H1 (cell line): ENCODE results near the gene RNF149. TPM values are rescaled to one million over a fixed set of nuclear protein-coding genes. Genes with fewer than 3 reads are reported as not detected.
A peak's percentile ranks its signal among the peaks of the same experiment; 100 is the strongest.

Experiments
- CTCF ChIA-PET: fragments of 300-600 bp; sonication (Branson Sonifier 250); formaldehyde crosslinking; loops from one replicate; lab custom pipeline; 2021; ENCODE audit not compliant: partially characterized antibody; lab: Charles Lee
- POLR2A ChIA-PET: fragments of 300-600 bp; sonication (Branson Sonifier 250); formaldehyde crosslinking; loops from one replicate; lab custom pipeline; 2021; ENCODE audit warnings: inconsistent platforms; ENCODE audit not compliant: partially characterized antibody; lab: Charles Lee
- DNase-seq, 2 experiments: peaks; one replicate each; pipeline versions ENCODE4 v3.0.0 to v3.0.0-alpha.2; 2010 to 2022; ENCODE audit warnings: low spot score in 2 of 2, low read depth in 1 of 2, mixed read lengths in 1 of 2
- FAIRE-seq: peaks from 2 replicates; lab custom pipeline; 2011; peaks lifted over from hg19 to GRCh38; lab: Jason Lieb, UNC
- H2AFZ ChIP-seq: 2 replicates; pipeline ENCODE4 v1.8.1; 2012; ENCODE audit warnings: low read length, inconsistent platforms
- H2AK5ac ChIP-seq: 2 replicates; pipeline ENCODE4 v1.6.1; 2013; ENCODE audit warnings: low read depth, low read length
- H2BK120ac ChIP-seq: replicated peaks from 2 replicates; pipeline ENCODE3; 2013; ENCODE audit warnings: low read depth, low read length, inconsistent platforms
- H2BK12ac ChIP-seq: 2 replicates; pipeline ENCODE4 v1.6.1; 2013; ENCODE audit warnings: low read depth, low read length
- H2BK15ac ChIP-seq: 2 replicates; pipeline ENCODE4 v1.6.1; 2013; ENCODE audit warnings: low read length
- H2BK20ac ChIP-seq: 2 replicates; pipeline ENCODE4 v1.6.1; 2013; ENCODE audit warnings: low read length
- H2BK5ac ChIP-seq: 2 replicates; pipeline ENCODE4 v1.6.1; 2013; ENCODE audit warnings: low read depth, low read length
- H3K14ac ChIP-seq: 2 replicates; pipeline ENCODE4 v1.6.1; 2013; ENCODE audit warnings: inconsistent platforms; ENCODE audit not compliant: insufficient read length
- H3K18ac ChIP-seq: 2 replicates; pipeline ENCODE4 v1.6.1; 2013; ENCODE audit warnings: low read length; ENCODE audit errors: extremely low read depth
- H3K23ac ChIP-seq: 2 replicates; pipeline ENCODE4 v1.6.1; 2013; ENCODE audit warnings: inconsistent platforms; ENCODE audit not compliant: insufficient read length
- H3K23me2 ChIP-seq: 2 replicates; pipeline ENCODE4 v1.6.1; 2013; ENCODE audit warnings: low read depth, low read length
- H3K27ac ChIP-seq: 2 replicates; pipeline ENCODE4 v1.6.1; 2011; ENCODE audit warnings: low read depth, low read length, inconsistent platforms
- H3K27me3 ChIP-seq, 4 experiments: replicated peaks in 1 of 4; 1 replicate in 1 of 4; 2 replicates in 3 of 4; pipeline versions ENCODE4 v1.6.1 to v1.8.1; 2011 to 2013; ENCODE audit warnings: low read length in 3 of 4, mild to moderate bottlenecking in 3 of 4, inconsistent platforms in 2 of 4, mixed read lengths in 2 of 4, moderate library complexity in 1 of 4; ENCODE audit not compliant: control insufficient read depth in 3 of 4, insufficient read depth in 3 of 4; ENCODE audit errors: extremely low read depth in 1 of 4
- H3K36me3 ChIP-seq, 4 experiments: 2 replicates each; pipeline versions ENCODE4 v1.6.1 to v1.8.1; 2011 to 2013; ENCODE audit warnings: mild to moderate bottlenecking in 4 of 4, low read length in 3 of 4, moderate library complexity in 2 of 4, control low read depth in 1 of 4, inconsistent platforms in 1 of 4; ENCODE audit not compliant: insufficient read depth in 4 of 4, control insufficient read depth in 2 of 4
- H3K4ac ChIP-seq: replicated peaks from 2 replicates; pipeline ENCODE3; 2013; ENCODE audit warnings: low read length, low read depth, mixed read lengths, inconsistent platforms; ENCODE audit not compliant: insufficient read length
- H3K4me1 ChIP-seq, 4 experiments: replicated peaks in 1 of 4; 1 replicate in 1 of 4; 2 replicates in 3 of 4; pipeline versions ENCODE4 v1.6.1 to v1.8.1; 2011 to 2013; ENCODE audit warnings: low read length in 3 of 4, inconsistent platforms in 2 of 4, mixed read lengths in 1 of 4; ENCODE audit not compliant: insufficient read depth in 4 of 4, control insufficient read depth in 3 of 4
- H3K4me2 ChIP-seq, 2 experiments: 2 replicates each; pipeline versions ENCODE4 v1.6.1 to v1.8.1; 2011 to 2013; ENCODE audit warnings: low read depth in 2 of 2, low read length in 2 of 2, control low read depth in 1 of 2, inconsistent platforms in 1 of 2, mild to moderate bottlenecking in 1 of 2; ENCODE audit not compliant: insufficient read depth in 1 of 2
- H3K4me3 ChIP-seq, 4 experiments: fragments of 200-600, 300-600 bp in 1 of 4; sonication (generic), shearing (Covaris generic), sonication (Bioruptor Twin) in 1 of 4; 2 replicates each; pipeline versions ENCODE4 v1.5.1 to v1.8.1; 2011 to 2016; ENCODE audit warnings: low read length in 4 of 4, low read depth in 3 of 4, control low read depth in 2 of 4, inconsistent platforms in 2 of 4, mild to moderate bottlenecking in 2 of 4, mixed read lengths in 1 of 4, moderate library complexity in 1 of 4; ENCODE audit not compliant: insufficient read depth in 2 of 4; ENCODE audit errors: extremely low read depth in 1 of 4
- H3K56ac ChIP-seq: replicated peaks from 2 replicates; pipeline ENCODE3; 2013; ENCODE audit warnings: low read depth, mild to moderate bottlenecking, mixed read lengths, low read length, inconsistent platforms; ENCODE audit not compliant: insufficient read length
- H3K79me1 ChIP-seq: 2 replicates; pipeline ENCODE4 v1.6.1; 2013; ENCODE audit warnings: low read depth, low read length, control low read depth
- H3K79me2 ChIP-seq, 2 experiments: 2 replicates each; pipeline versions ENCODE4 v1.6.1 to v1.8.1; 2012 to 2013; ENCODE audit warnings: low read length in 2 of 2, mild to moderate bottlenecking in 2 of 2, inconsistent platforms in 1 of 2; ENCODE audit not compliant: insufficient read depth in 2 of 2, control insufficient read depth in 1 of 2
- H3K9ac ChIP-seq, 4 experiments: replicated peaks in 1 of 4; 1 replicate in 1 of 4; 2 replicates in 3 of 4; pipeline versions ENCODE4 v1.6.1 to v1.8.1; 2011 to 2013; ENCODE audit warnings: low read depth in 3 of 4, low read length in 3 of 4, control low read depth in 2 of 4, mild to moderate bottlenecking in 2 of 4, moderate library complexity in 2 of 4, inconsistent platforms in 1 of 4; ENCODE audit errors: extremely low read depth in 1 of 4
- H3K9me3 ChIP-seq, 2 experiments: 2 replicates each; pipeline versions ENCODE4 v1.6.1 to v1.8.1; 2012 to 2013; ENCODE audit warnings: mild to moderate bottlenecking in 2 of 2, moderate library complexity in 2 of 2, control low read depth in 1 of 2, inconsistent platforms in 1 of 2, low read depth in 1 of 2, low read length in 1 of 2, mixed read lengths in 1 of 2; ENCODE audit not compliant: insufficient read depth in 2 of 2
- H4K20me1 ChIP-seq, 2 experiments: replicated peaks in 1 of 2; 2 replicates each; pipeline versions ENCODE3 to v1.8.1; 2011 to 2013; ENCODE audit warnings: inconsistent platforms in 2 of 2, low read length in 2 of 2, mild to moderate bottlenecking in 1 of 2; ENCODE audit not compliant: insufficient read depth in 2 of 2, control insufficient read depth in 1 of 2
- H4K5ac ChIP-seq: 2 replicates; pipeline ENCODE4 v1.6.1; 2013; ENCODE audit warnings: low read length, low read depth, mixed read lengths, inconsistent platforms; ENCODE audit not compliant: insufficient read length
- H4K8ac ChIP-seq: 2 replicates; pipeline ENCODE4 v1.8.0; 2013; ENCODE audit warnings: mild to moderate bottlenecking, moderate library complexity, low read length, inconsistent platforms; ENCODE audit not compliant: insufficient read depth; ENCODE audit errors: extremely low read depth
- H4K91ac ChIP-seq: replicated peaks from 2 replicates; pipeline ENCODE3; 2013; ENCODE audit warnings: low read length, mixed read lengths, inconsistent platforms; ENCODE audit not compliant: insufficient read length
- CTCF ChIP-seq, 3 experiments: IDR thresholded peaks; 1 replicate in 2 of 3; 2 replicates in 1 of 3; pipeline versions ENCODE4 v1.5.1 to v1.6.1; 2011; ENCODE audit warnings: low read length in 3 of 3, mild to moderate bottlenecking in 3 of 3, inconsistent platforms in 2 of 3, low read depth in 1 of 3, moderate library complexity in 1 of 3; ENCODE audit not compliant: insufficient read depth in 1 of 3; ENCODE audit errors: control extremely low read depth in 1 of 3
- NRF1 ChIP-seq: IDR thresholded peaks from 2 replicates; pipeline ENCODE4 v1.6.1; 2011; ENCODE audit warnings: mild to moderate bottlenecking, low read depth, low read length, improper control_type of control experiment
- WGBS, 2 experiments: shearing (Covaris generic) in 1 of 2; methylation state at CpG; one replicate each; pipeline versions ENCODE4 v1.1.6 to v1.1.7; 2013 to 2015; ENCODE audit warnings: low lambda C conversion rate in 2 of 2, mixed read lengths in 2 of 2, inconsistent platforms in 1 of 2, low coverage in 1 of 2, missing lambda C conversion rate in 1 of 2; ENCODE audit not compliant: insufficient replicate concordance in 2 of 2, insufficient coverage in 1 of 2, insufficient read length in 1 of 2; ENCODE audit errors: extremely low coverage in 1 of 2, missing lambda C conversion rate in 1 of 2; 5-methylcytosine and 5-hydroxymethylcytosine counted together
- polyA plus RNA-seq, 7 experiments: library from polyadenylated mRNA; depleted of rRNA in 3 of 7; stranded (reverse) in 5 of 7; unstranded in 2 of 7; fragments of >200 nt in 5 of 7; fragments of 200-250 nt in 2 of 7; gene quantifications; 1 replicate in 5 of 7; 2 replicates in 1 of 7; 4 replicates in 1 of 7; pipeline versions ENCODE4 v1.2.1 to v1.2.3, GENCODE V29; 2011 to 2013; ENCODE audit warnings: missing spikeins in 2 of 7, mixed read lengths in 2 of 7
- total RNA-seq: library from RNA; stranded (reverse); fragmentation: NEBNext Ultra II Directional; extraction: Animal tissue kit (Norgen Biotek cat#: 25700); gene quantifications from 2 replicates; pipeline ENCODE4 v1.2.1, GENCODE V29; 2021

RNF149 gene
- total and polyA plus RNA-seq, 2 of the 8 experiments (the other 6 are each of a cell fraction or from before 2014, with no cell fraction given), result 16.6 to 28.2 TPM

- no peak overlapping the region for H3K56ac ChIP-seq
- no peak overlapping the region for H3K9ac ChIP-seq
- no peak overlapping the region for H2BK5ac ChIP-seq
- 74% methylated on average over 5 of the region's 5 CpGs; no CpG with 5 or more reads in 1 of the 2 experiments for WGBS, 2 experiments
- CTCF ChIA-PET, result interaction anchor here (0.6 to 3.1 kb wide), 11 partner anchors 9 to 367 kb away, joined by 3 to 12 read pairs (median 3); no protein-coding TSS in a partner anchor
- no peaks in the 10 kb centered on the region for H3K9me3 ChIP-seq
- no peak overlapping the region for H2BK15ac ChIP-seq
- no peak for DNase-seq
- no peak overlapping the region for H3K14ac ChIP-seq
- H3K27ac ChIP-seq, result no peak overlapping the region
- no peaks in the 10 kb centered on the region for H3K79me2 ChIP-seq
- no peak overlapping the region for H3K4ac ChIP-seq
- H3K4me3 ChIP-seq, result no peak overlapping the region
- no peak overlapping the region for H3K23ac ChIP-seq
- no peak overlapping the region for H2BK20ac ChIP-seq
- TF ChIP-seq NRF1, result no peak
- TF ChIP-seq CTCF (IDR thresholded peaks at IDR 0.05; ENCODE audit: control extremely low read depth in 1 of 3, insufficient read depth in 1 of 3, low read depth in 1 of 3, low read length in 3 of 3), result peak in 2 of 3 experiments; percentile 7 to 21; a peak in 1 of 4 replicates
- H2BK12ac ChIP-seq, result no peak overlapping the region
- no peaks in the 10 kb centered on the region for H4K20me1 ChIP-seq
- no peaks in the 10 kb centered on the region for H3K79me1 ChIP-seq
- FAIRE-seq, result no peak
- no peak overlapping the region for H4K5ac ChIP-seq
- H2BK120ac ChIP-seq, result no peak overlapping the region
- H3K4me2 ChIP-seq, result no peak overlapping the region
- H4K8ac ChIP-seq, result no peak overlapping the region
- H3K18ac ChIP-seq, result no peak overlapping the region
- no peaks in the 10 kb centered on the region for H3K23me2 ChIP-seq
- peaks cover 8 to 22% (median 15%) of the 10 kb centered on the region in 4 experiments; a peak in 6 of 7 replicates for H3K4me1 ChIP-seq
- H3K36me3 ChIP-seq, result no peaks in the 10 kb centered on the region
- H4K91ac ChIP-seq, result no peak overlapping the region
- no peak overlapping the region for H2AK5ac ChIP-seq
- H2AFZ ChIP-seq, result no peak overlapping the region
- no peaks in the 10 kb centered on the region for H3K27me3 ChIP-seq
- POLR2A ChIA-PET, result interaction anchor here (0.6 kb wide), 2 partner anchors 14 to 56 kb away, joined by 3 read pairs; no protein-coding TSS in a partner anchor
Observed at GRCh38 chr2:101332885-101333766, 24.6 kb upstream of the RNF149 start.
